ENCODE results near the gene TAS2R38. TPM values are rescaled to one million over a fixed set of nuclear protein-coding genes. Genes with fewer than 3 reads are reported as not detected.
A peak's percentile ranks its signal among the peaks of the same experiment; 100 is the strongest.

The TAS2R38 gene
- total RNA-seq, 1 experiment from 2014 or later = not detected

DNA sequence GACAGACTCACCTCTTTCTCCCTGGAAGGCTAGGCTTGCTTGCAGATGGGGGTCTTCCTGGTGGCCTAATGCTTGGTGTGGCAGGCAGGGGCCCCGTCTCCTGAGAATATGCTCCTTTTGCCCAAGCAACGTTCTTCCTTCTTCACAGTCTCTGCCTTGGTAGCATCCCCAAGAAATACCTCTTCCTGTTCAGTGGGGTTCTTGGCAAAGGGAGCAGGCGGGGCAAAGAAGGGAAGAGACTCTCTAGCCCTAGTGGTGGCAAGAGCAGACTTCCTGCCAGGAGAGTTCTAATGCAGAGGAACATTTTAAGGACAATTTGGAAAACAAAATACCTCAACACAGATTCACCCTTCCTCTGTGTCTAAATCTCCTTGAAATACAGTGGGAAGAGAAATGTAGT lies 26.8 kb downstream of the TAS2R38 start, which contains the start of gene CLEC5A:
Gene CLEC5A, minus strand, starts transcription at position 179 of the 400 bp plus-strand sequence. CDS start 682 bp downstream, outside the sequence.
- BruUV-seq (replicated peaks) = no TSS peak
- CTCF ChIA-PET = interaction anchor here (0.8 kb wide), 1 partner anchor 28 kb away, joined by 3 read pairs; no protein-coding TSS in a partner anchor
- POLR2A ChIA-PET = no interaction called here

DNA sequence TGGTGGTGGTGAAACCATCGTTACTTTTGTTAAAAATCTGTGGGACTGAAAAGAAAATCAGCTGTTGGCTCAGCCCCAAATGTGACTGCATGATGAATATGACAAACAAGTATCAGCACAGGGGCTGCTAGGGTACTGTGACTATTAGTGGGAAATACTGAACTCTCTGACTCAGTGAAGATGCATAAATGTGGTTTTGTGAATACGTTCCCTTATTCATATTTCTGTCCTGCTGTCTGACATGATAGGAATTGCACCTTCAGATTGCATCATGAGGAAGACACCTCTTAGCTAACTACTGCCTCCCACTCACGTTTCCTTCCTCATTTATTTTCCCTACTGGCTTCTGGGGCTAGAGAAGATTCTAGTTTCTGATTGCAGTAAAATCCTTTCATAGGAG lies 28.2 kb downstream of the TAS2R38 start:
- Mint-ChIP-seq H3K27me3 (ENCODE audit: insufficient read depth, unreplicated experiment) (no peaks in the 10 kb centered on the region), H3K27ac (ENCODE audit: low read depth, unreplicated experiment) (no peak overlapping the region)

More for the DNA sequence above, 26.8 kb downstream of the TAS2R38 start, which contains the start of gene CLEC5A:
- Mint-ChIP-seq H3K4me1 (ENCODE audit: insufficient read depth, unreplicated experiment) (no peaks in the 10 kb centered on the region), H3K27me3 (ENCODE audit: insufficient read depth, unreplicated experiment) (no peaks in the 10 kb centered on the region), H3K9me3 (ENCODE audit: unreplicated experiment) (peaks cover 7% of the 10 kb centered on the region), H3K4me3 (ENCODE audit: unreplicated experiment) (no peak within 1 kb of the TSS), H3K27ac (ENCODE audit: low read depth, unreplicated experiment) (no peak within 1 kb of the TSS), H3K36me3 (ENCODE audit: insufficient read depth, unreplicated experiment) (no peaks in the 10 kb centered on the region)
- DNase-seq (ENCODE audit: unreplicated experiment) = no peak
- intact Hi-C loops (cut with micrococcal nuclease) = no loop called here
- TF ChIP-seq, protein P1, sequence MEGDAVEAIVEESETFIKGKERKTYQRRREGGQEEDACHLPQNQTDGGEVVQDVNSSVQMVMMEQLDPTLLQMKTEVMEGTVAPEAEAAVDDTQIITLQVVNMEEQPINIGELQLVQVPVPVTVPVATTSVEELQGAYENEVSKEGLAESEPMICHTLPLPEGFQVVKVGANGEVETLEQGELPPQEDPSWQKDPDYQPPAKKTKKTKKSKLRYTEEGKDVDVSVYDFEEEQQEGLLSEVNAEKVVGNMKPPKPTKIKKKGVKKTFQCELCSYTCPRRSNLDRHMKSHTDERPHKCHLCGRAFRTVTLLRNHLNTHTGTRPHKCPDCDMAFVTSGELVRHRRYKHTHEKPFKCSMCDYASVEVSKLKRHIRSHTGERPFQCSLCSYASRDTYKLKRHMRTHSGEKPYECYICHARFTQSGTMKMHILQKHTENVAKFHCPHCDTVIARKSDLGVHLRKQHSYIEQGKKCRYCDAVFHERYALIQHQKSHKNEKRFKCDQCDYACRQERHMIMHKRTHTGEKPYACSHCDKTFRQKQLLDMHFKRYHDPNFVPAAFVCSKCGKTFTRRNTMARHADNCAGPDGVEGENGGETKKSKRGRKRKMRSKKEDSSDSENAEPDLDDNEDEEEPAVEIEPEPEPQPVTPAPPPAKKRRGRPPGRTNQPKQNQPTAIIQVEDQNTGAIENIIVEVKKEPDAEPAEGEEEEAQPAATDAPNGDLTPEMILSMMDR (IDR thresholded peaks at IDR 0.05; ENCODE audit: unreplicated experiment) = no peak

DNA sequence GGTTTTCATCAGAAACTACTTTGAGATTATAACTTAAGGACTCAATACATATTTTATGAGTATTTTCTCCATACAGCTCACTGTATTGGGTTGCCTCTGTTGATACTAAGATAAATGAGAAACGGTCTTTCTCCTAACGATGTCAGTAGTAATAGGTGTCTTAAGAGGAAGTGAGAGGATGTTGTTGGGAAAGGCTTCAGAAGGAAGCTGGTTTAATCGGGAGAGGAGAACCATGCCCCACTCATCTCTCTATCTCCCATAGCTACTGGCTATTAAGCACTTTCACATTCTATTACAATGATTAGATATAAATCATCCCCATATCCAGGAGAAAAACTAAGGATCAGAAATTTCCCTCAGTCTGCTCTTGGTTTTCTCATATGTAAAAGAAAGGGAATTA lies 28.8 kb downstream of the TAS2R38 start:
- intact Hi-C loops (cut with micrococcal nuclease) = no loop called here
- Mint-ChIP-seq H3K27ac (ENCODE audit: low read depth, unreplicated experiment) (no peak overlapping the region), H3K9me3 (ENCODE audit: unreplicated experiment) (peaks cover 16% of the 10 kb centered on the region), H3K4me1 (ENCODE audit: insufficient read depth, unreplicated experiment) (no peaks in the 10 kb centered on the region), H3K27me3 (ENCODE audit: insufficient read depth, unreplicated experiment) (no peaks in the 10 kb centered on the region), H3K36me3 (ENCODE audit: insufficient read depth, unreplicated experiment) (no peaks in the 10 kb centered on the region), H3K4me3 (ENCODE audit: unreplicated experiment) (no peak overlapping the region)
- POLR2A ChIA-PET = no interaction called here
- TF ChIP-seq, protein P1 (IDR thresholded peaks at IDR 0.05; ENCODE audit: unreplicated experiment) = no peak
- no peak for DNase-seq (ENCODE audit: unreplicated experiment)
- no TSS peak for BruUV-seq (replicated peaks)
- CTCF ChIA-PET = interaction anchor here (2.3 kb wide), 1 partner anchor 31 kb away, joined by 13 read pairs; no protein-coding TSS in a partner anchor

More for the DNA sequence above, 28.2 kb downstream of the TAS2R38 start:
- Mint-ChIP-seq H3K4me1 (ENCODE audit: insufficient read depth, unreplicated experiment) (no peaks in the 10 kb centered on the region), H3K4me3 (ENCODE audit: unreplicated experiment) (no peak overlapping the region), H3K9me3 (ENCODE audit: unreplicated experiment) (peaks cover 16% of the 10 kb centered on the region), H3K36me3 (ENCODE audit: insufficient read depth, unreplicated experiment) (no peaks in the 10 kb centered on the region)
- CTCF ChIA-PET = interaction anchor here (0.9 to 2.3 kb wide), 2 partner anchors 29 to 31 kb away, joined by 3 to 13 read pairs; no protein-coding TSS in a partner anchor
- TF ChIP-seq, protein P1 (IDR thresholded peaks at IDR 0.05; ENCODE audit: unreplicated experiment) = no peak
- POLR2A ChIA-PET = no interaction called here
- no TSS peak for BruUV-seq (replicated peaks)
- intact Hi-C loops (cut with micrococcal nuclease) = no loop called here
- peak; percentile 50 for DNase-seq (ENCODE audit: unreplicated experiment)

DNA sequence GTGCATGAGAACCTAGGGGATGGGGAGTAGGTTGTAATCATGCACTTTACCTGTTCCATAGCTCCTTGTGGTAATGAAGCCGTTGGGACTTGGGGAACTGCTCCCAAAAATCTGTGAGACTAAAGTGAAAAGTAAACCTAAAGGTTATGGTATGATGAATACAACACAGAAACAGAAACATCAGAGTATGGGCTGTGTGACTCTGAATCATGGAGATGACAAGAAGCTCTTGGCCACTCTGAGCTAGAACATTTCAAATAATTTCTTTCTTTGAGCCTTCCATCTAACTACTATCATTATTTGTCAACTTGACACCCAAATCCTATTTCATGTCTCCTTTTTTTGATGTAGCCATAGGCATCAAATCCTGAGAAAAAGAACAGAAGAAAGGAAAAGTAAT lies 29.7 kb downstream of the TAS2R38 start:
- no peaks in the 10 kb centered on the region for H3K36me3 Mint-ChIP-seq (ENCODE audit: insufficient read depth, unreplicated experiment)
- TF ChIP-seq, protein P1 (IDR thresholded peaks at IDR 0.05; ENCODE audit: unreplicated experiment) = no peak
- no TSS peak for BruUV-seq (replicated peaks)
- intact Hi-C loops (cut with micrococcal nuclease) = no loop called here
- no peak for DNase-seq (ENCODE audit: unreplicated experiment)
- ChIA-PET CTCF (interaction anchor here (1.1 kb wide), 1 partner anchor 32 kb away, joined by 5 read pairs; no protein-coding TSS in a partner anchor), POLR2A (interaction anchor here (0.9 kb wide), 1 partner anchor 312 kb away, joined by 3 read pairs; no protein-coding TSS in a partner anchor)
- H3K9me3 Mint-ChIP-seq (ENCODE audit: unreplicated experiment) = peaks cover 25% of the 10 kb centered on the region
- H3K27ac Mint-ChIP-seq (ENCODE audit: low read depth, unreplicated experiment) = no peak overlapping the region
- H3K4me3 Mint-ChIP-seq (ENCODE audit: unreplicated experiment) = no peak overlapping the region
- H3K27me3 Mint-ChIP-seq (ENCODE audit: insufficient read depth, unreplicated experiment) = no peaks in the 10 kb centered on the region
- no peaks in the 10 kb centered on the region for H3K4me1 Mint-ChIP-seq (ENCODE audit: insufficient read depth, unreplicated experiment)

Measured in MCF 10A (cell line).